ENCODE measurements around the gene ARHGAP15. TPM values are rescaled to one million over a fixed set of nuclear protein-coding genes. Genes with fewer than 3 reads are reported as not detected.

Gene ARHGAP15
- total RNA-seq, 4 donors from 2014 or later: 1.2 to 6.0 (median 3.4) TPM

DNA sequence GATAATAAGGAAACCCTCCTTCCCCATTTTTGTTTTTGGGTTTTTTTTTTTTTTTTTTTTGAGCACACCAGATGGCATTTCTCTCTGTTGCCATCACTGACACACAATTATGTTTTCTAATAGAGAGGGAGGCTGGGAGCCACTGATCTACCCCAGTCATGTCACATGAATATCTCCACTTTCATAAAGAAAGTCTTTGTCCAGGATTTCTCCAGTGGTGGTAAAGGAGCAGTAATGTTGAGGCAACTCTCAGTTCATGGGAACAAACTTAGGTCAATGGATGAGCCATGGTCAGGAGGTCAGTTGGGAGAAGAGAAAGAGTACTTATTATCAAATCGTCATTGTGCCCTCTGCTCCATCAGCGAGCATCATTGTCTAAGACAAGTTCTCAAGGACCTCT, 603.7 kb downstream of the ARHGAP15 start:
- Histone ChIP-seq H3K4me1 (no peaks in the 10 kb centered on the region), H3K9me3 (no peaks in the 10 kb centered on the region), H3K4me3 (no peak overlapping the region), H3K27ac (no peak overlapping the region), H3K27me3 (no peaks in the 10 kb centered on the region), H3K36me3 (no peaks in the 10 kb centered on the region)
- TF ChIP-seq POLR2AphosphoS5 (IDR thresholded peaks at IDR 0.05): no peak
- no peak for TF ChIP-seq POLR2A (IDR thresholded peaks at IDR 0.05)
- TF ChIP-seq, protein P1, sequence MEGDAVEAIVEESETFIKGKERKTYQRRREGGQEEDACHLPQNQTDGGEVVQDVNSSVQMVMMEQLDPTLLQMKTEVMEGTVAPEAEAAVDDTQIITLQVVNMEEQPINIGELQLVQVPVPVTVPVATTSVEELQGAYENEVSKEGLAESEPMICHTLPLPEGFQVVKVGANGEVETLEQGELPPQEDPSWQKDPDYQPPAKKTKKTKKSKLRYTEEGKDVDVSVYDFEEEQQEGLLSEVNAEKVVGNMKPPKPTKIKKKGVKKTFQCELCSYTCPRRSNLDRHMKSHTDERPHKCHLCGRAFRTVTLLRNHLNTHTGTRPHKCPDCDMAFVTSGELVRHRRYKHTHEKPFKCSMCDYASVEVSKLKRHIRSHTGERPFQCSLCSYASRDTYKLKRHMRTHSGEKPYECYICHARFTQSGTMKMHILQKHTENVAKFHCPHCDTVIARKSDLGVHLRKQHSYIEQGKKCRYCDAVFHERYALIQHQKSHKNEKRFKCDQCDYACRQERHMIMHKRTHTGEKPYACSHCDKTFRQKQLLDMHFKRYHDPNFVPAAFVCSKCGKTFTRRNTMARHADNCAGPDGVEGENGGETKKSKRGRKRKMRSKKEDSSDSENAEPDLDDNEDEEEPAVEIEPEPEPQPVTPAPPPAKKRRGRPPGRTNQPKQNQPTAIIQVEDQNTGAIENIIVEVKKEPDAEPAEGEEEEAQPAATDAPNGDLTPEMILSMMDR (IDR thresholded peaks at IDR 0.05): no peak
- TF ChIP-seq EP300 (IDR thresholded peaks at IDR 0.05): no peak
- DNase-seq (ENCODE audit: low spot score in 2 of 2): no peak
- 83% methylated on average over 2 of the region's 2 CpGs for WGBS

DNA sequence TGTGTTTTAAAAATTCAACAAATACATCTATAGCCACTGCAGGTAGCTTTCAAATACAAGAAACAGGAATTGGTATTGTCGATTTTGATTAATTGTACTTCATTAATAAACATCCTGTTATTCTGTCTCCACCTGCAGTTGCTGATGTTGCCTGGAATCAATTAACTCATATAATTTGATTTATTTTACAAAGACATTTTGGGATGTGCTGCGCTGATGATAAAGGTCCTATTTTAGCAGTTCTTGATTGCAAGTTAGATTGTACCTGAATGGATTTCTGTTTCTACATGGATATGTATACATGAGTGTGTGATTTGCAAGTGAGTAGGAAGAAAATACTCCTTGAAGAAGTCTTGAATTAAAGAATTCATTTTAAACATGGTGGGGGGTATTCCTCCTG, 605.3 kb downstream of the ARHGAP15 start:
- no peaks in the 10 kb centered on the region for H3K9me3 ChIP-seq
- H3K4me3 ChIP-seq: no peak overlapping the region
- H3K4me1 ChIP-seq: no peaks in the 10 kb centered on the region
- H3K36me3 ChIP-seq: no peaks in the 10 kb centered on the region
- H3K27ac ChIP-seq: no peak overlapping the region
- WGBS: 94% methylated on average over 2 of the region's 2 CpGs
- TF ChIP-seq POLR2AphosphoS5 (IDR thresholded peaks at IDR 0.05) (no peak), EP300 (IDR thresholded peaks at IDR 0.05) (no peak), POLR2A (IDR thresholded peaks at IDR 0.05) (no peak)
- TF ChIP-seq, protein P1 (IDR thresholded peaks at IDR 0.05): no peak
- no peaks in the 10 kb centered on the region for H3K27me3 ChIP-seq
- no peak for DNase-seq (ENCODE audit: low spot score in 2 of 2)

DNA sequence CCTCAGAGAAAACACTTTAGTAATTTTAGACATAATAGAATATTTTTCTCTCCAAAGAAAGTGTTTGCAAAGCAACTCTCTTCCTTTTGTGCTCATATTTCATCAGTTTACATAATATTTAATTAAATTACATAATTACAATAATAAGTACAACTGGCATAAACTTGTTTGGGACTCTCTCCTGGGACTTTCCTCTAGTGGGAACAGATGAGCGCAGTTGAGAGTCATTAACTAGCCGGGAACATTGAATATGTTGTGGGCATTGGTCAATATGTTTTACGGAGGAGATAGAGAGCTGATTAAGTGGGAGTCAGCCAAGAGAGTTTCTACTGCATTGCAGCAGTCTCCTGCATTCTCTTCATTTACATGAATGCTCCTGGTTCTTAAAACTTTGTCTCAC, 607.7 kb downstream of the ARHGAP15 start:
- 85% methylated on average over 3 of the region's 3 CpGs for WGBS
- H3K4me3 ChIP-seq: no peak overlapping the region

DNA sequence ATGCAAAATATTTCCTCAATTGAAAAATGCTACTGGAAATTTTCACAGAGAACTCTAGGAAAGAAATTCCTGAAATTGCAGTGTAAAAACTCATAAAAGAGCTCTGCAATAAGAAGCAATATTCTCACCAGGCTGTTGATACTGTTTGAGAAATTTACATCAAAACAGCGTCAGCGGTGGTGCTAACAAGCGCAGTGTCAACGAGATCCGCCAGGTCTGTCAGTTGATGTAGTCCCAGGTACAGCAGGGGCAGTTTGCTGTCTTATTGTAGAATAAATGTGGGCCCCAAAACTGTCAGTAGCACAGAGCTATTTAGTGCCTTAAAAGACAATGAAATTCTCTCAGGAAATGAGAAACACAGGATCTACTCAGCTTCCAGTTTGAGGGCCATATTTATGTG, 611.2 kb downstream of the ARHGAP15 start:
- no peaks in the 10 kb centered on the region for H3K9me3 ChIP-seq
- H3K27ac ChIP-seq: no peak overlapping the region
- WGBS: 92% methylated on average over 5 of the region's 5 CpGs
- TF ChIP-seq EP300 (IDR thresholded peaks at IDR 0.05) (no peak), POLR2AphosphoS5 (IDR thresholded peaks at IDR 0.05) (no peak), POLR2A (IDR thresholded peaks at IDR 0.05) (no peak)
- TF ChIP-seq, protein P1 (IDR thresholded peaks at IDR 0.05): no peak
- H3K36me3 ChIP-seq: no peaks in the 10 kb centered on the region
- H3K4me1 ChIP-seq: no peaks in the 10 kb centered on the region
- no peak overlapping the region for H3K4me3 ChIP-seq
- no peak for DNase-seq (ENCODE audit: low spot score in 2 of 2)
- H3K27me3 ChIP-seq: no peaks in the 10 kb centered on the region

More for the DNA sequence above, 607.7 kb downstream of the ARHGAP15 start:
- H3K9me3 ChIP-seq: no peaks in the 10 kb centered on the region
- DNase-seq (ENCODE audit: low spot score in 2 of 2): no peak
- H3K36me3 ChIP-seq: no peaks in the 10 kb centered on the region
- no peaks in the 10 kb centered on the region for H3K4me1 ChIP-seq
- no peaks in the 10 kb centered on the region for H3K27me3 ChIP-seq
- H3K27ac ChIP-seq: no peak overlapping the region
- no peak for TF ChIP-seq EP300 (IDR thresholded peaks at IDR 0.05)
- TF ChIP-seq, protein P1 (IDR thresholded peaks at IDR 0.05): no peak
- no peak for TF ChIP-seq POLR2A (IDR thresholded peaks at IDR 0.05)
- no peak for TF ChIP-seq POLR2AphosphoS5 (IDR thresholded peaks at IDR 0.05)

DNA sequence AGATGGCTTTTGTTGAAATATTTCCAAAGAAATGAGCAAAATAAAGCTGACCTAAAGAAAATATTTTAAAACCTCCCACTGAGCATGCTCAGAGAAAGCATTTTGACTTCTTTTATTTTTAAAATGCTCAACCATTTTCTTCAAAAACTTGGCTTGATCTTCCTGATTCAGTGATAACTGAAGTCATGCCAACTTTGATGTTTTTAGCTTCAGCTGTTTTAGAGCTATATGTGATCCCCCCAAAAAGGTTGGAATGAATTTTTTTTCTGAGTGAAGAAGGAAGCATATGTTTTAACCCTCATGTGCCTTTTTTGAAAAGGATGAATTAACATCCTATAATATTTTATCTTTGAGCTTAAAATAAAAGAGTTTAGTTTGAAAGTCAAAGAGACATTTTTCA, 612.0 kb downstream of the ARHGAP15 start:
- no peaks in the 10 kb centered on the region for H3K36me3 ChIP-seq
- H3K4me1 ChIP-seq: no peaks in the 10 kb centered on the region
- TF ChIP-seq, protein P1 (IDR thresholded peaks at IDR 0.05): no peak
- TF ChIP-seq POLR2A (IDR thresholded peaks at IDR 0.05) (no peak), POLR2AphosphoS5 (IDR thresholded peaks at IDR 0.05) (no peak), EP300 (IDR thresholded peaks at IDR 0.05) (no peak)
- no peaks in the 10 kb centered on the region for H3K27me3 ChIP-seq
- no peaks in the 10 kb centered on the region for H3K9me3 ChIP-seq
- no peak overlapping the region for H3K27ac ChIP-seq
- no peak for DNase-seq (ENCODE audit: low spot score in 2 of 2)
- H3K4me3 ChIP-seq: no peak overlapping the region

Measured in suprapubic skin (tissue), 4 donors.